Endodermal cell (in vitro differentiated cells): Measurements from ENCODE around the gene PHETA1. TPM values are rescaled to one million over a fixed set of nuclear protein-coding genes. Genes with fewer than 3 reads are reported as not detected.
A peak's percentile ranks its signal among the peaks of the same experiment; 100 is the strongest.

Experiments
- DNase-seq: peaks from one replicate; pipeline ENCODE4 v3.0.0-alpha.2; 2017
- H3K27ac ChIP-seq: 2 replicates; pipeline ENCODE4 v1.5.1; 2013; ENCODE audit warnings: mild to moderate bottlenecking, low read depth, low read length, moderate library complexity
- H3K27me3 ChIP-seq: 2 replicates; pipeline ENCODE4 v1.6.1; 2013; ENCODE audit warnings: mild to moderate bottlenecking, low read length, moderate library complexity; ENCODE audit not compliant: insufficient read depth, control insufficient read depth, poor library complexity, severe bottlenecking
- H3K36me3 ChIP-seq: 2 replicates; pipeline ENCODE4 v1.7.0; 2013; ENCODE audit warnings: mild to moderate bottlenecking, low read length, moderate library complexity; ENCODE audit not compliant: control insufficient read depth, insufficient read depth
- H3K4me1 ChIP-seq: one replicate; pipeline ENCODE4 v1.7.0; 2013; ENCODE audit warnings: low read length; ENCODE audit not compliant: control insufficient read depth, insufficient read depth
- H3K4me3 ChIP-seq: 2 replicates; pipeline ENCODE4 v1.5.1; 2013; ENCODE audit warnings: mild to moderate bottlenecking, low read length, moderate library complexity
- H3K9ac ChIP-seq: 2 replicates; pipeline ENCODE4 v1.6.1; 2013; ENCODE audit warnings: mild to moderate bottlenecking, low read length, moderate library complexity; ENCODE audit not compliant: poor library complexity, severe bottlenecking; ENCODE audit errors: extremely low read depth
- H3K9me3 ChIP-seq: 2 replicates; pipeline ENCODE4 v1.6.1; 2013; ENCODE audit warnings: mild to moderate bottlenecking, low read length, moderate library complexity; ENCODE audit not compliant: control insufficient read depth
- H3K27ac Mint-ChIP-seq: 2 replicates; pipeline ENCODE4 v1.8.0; 2020; ENCODE audit warnings: mixed read lengths
- H3K27me3 Mint-ChIP-seq: 2 replicates; pipeline ENCODE4 v1.8.0; 2021; ENCODE audit warnings: mild to moderate bottlenecking, mixed read lengths; ENCODE audit not compliant: insufficient read depth
- H3K36me3 Mint-ChIP-seq: 2 replicates; pipeline ENCODE4 v1.8.0; 2020; ENCODE audit warnings: low read depth, mixed read lengths
- H3K4me1 Mint-ChIP-seq: 2 replicates; pipeline ENCODE4 v1.8.0; 2020; ENCODE audit warnings: mixed read lengths
- H3K4me3 Mint-ChIP-seq: 2 replicates; pipeline ENCODE4 v1.8.0; 2020; ENCODE audit warnings: mild to moderate bottlenecking, moderate library complexity, mixed read lengths
- H3K9me3 Mint-ChIP-seq: 2 replicates; pipeline ENCODE4 v1.8.0; 2020; ENCODE audit warnings: mild to moderate bottlenecking, mixed read lengths
- WGBS, 2 experiments: methylation state at CpG; one replicate each; pipeline versions ENCODE4 v1.1.5 to v1.1.7; 2013; ENCODE audit warnings: missing lambda C conversion rate in 2 of 2, mixed read lengths in 1 of 2; ENCODE audit not compliant: insufficient coverage in 1 of 2, insufficient read length in 1 of 2; 5-methylcytosine and 5-hydroxymethylcytosine counted together
- total RNA-seq, 2 donors: library from RNA; stranded (reverse); fragmentation: NEBNext Ultra II Directional in 1 of 2; extraction: Animal tissue kit (Norgen Biotek cat#: 25700) in 1 of 2; gene quantifications; 2 replicates in 1 of 2; 3 replicates in 1 of 2; pipeline ENCODE4 v1.2.1, GENCODE V29; 2021
- TF ChIP-seq, protein P1 (sequence below): fragments of 200-600 bp; sonication (generic); conservative IDR thresholded peaks from 2 replicates; pipeline ENCODE4 v1.5.0; 2021; ENCODE audit warnings: antibody characterized with exemption, mild to moderate bottlenecking

Gene PHETA1
- total RNA-seq, 2 donors from 2014 or later = 15.0 to 19.2 TPM

DNA sequence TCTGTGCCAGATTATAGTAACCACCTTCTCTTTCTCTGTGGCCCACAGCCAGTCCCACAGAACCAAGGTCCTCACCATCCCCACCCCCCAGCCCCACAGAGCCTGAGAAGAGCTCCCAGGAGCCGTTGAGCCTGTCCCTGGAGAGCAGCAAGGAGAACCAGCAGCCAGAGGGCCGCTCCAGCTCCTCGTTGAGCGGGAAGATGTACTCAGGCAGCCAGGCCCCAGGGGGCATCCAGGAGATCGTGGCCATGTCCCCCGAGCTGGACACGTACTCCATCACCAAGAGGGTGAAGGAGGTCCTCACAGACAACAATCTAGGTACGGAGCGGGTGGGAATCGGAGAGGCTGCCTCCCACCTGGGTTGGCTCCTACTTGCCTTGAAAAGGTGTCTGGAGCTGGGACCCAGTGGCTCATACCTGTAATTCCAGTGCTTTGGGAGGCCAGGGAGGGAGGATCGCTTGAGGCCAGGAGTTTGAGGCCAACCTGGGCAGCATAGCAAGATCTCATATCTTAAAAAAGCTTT, 34.4 kb downstream of the PHETA1 start:
- Histone ChIP-seq H3K9me3 (no peaks in the 10 kb centered on the region), H3K27me3 (no peaks in the 10 kb centered on the region), H3K4me1 (no peaks in the 10 kb centered on the region), H3K4me3 (no peak overlapping the region), H3K27ac (no peak overlapping the region), H3K9ac (no peak overlapping the region), H3K36me3 (no peaks in the 10 kb centered on the region)
- TF ChIP-seq, protein P1, sequence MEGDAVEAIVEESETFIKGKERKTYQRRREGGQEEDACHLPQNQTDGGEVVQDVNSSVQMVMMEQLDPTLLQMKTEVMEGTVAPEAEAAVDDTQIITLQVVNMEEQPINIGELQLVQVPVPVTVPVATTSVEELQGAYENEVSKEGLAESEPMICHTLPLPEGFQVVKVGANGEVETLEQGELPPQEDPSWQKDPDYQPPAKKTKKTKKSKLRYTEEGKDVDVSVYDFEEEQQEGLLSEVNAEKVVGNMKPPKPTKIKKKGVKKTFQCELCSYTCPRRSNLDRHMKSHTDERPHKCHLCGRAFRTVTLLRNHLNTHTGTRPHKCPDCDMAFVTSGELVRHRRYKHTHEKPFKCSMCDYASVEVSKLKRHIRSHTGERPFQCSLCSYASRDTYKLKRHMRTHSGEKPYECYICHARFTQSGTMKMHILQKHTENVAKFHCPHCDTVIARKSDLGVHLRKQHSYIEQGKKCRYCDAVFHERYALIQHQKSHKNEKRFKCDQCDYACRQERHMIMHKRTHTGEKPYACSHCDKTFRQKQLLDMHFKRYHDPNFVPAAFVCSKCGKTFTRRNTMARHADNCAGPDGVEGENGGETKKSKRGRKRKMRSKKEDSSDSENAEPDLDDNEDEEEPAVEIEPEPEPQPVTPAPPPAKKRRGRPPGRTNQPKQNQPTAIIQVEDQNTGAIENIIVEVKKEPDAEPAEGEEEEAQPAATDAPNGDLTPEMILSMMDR = no peak
- DNase-seq = no peak
- Mint-ChIP-seq H3K4me3 (no peak overlapping the region), H3K4me1 (peaks cover 7% of the 10 kb centered on the region), H3K27ac (no peak overlapping the region), H3K9me3 (peaks cover 3% of the 10 kb centered on the region), H3K36me3 (peaks cover 15% of the 10 kb centered on the region), H3K27me3 (peaks cover 2% of the 10 kb centered on the region)
- WGBS, 2 experiments = 96% methylated on average over 11 of the region's 11 CpGs; no CpG with 5 or more reads in 1 of the 2 experiments

DNA sequence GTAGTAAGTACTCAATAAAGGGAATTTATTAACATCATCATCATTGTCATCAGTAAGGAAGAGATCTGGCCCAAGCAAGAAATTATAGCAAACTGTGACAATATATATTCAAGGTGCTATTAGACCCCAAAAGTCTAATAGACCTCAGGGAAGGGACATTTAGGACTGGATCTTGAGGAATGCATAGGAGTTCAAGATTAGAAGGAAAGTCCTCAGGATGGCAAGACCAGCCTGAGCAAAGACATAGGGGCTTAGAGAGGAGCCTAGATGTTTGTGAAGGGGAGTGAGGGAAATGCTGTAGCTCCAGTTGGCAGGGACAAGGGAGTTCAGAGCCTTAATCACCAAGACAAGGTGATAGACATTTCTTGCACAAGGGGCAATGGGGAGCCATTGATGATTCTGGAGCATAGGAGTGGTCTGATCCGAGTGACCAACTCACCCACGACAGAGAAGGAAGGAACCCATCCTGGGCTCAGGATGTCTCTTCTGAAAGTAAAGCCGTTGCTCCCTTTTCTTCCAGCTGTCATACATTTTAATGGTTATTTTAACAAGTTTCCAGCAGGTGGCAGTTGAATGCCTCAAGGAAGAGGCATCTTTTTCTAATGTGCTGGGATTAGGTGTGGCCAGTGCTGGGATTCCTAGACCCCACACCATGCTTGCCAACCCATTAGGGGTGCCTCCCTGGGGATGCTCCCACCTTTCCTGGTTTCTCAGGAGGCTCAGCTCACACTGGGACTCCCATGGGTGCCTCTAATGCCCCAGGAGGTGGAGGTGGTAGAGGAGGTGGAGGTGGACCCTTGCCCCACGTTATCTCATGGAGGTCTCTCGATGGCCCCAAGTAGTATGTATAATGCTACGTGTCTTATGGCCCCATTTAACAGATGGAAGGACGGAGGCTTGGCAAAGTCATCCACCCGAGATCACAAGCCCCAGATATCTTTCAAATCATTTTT, 37.8 kb downstream of the PHETA1 start:
- Mint-ChIP-seq H3K9me3 (peaks cover 9% of the 10 kb centered on the region), H3K36me3 (peaks cover 16% of the 10 kb centered on the region), H3K27me3 (peaks cover 2% of the 10 kb centered on the region), H3K4me3 (no peak overlapping the region), H3K27ac (no peak overlapping the region), H3K4me1 (peaks cover 9% of the 10 kb centered on the region)
- H3K9me3 ChIP-seq = peaks cover 7% of the 10 kb centered on the region
- H3K9ac ChIP-seq = no peak overlapping the region
- TF ChIP-seq, protein P1 = peak; percentile 74
- DNase-seq = peak; percentile 75
- H3K27ac ChIP-seq = no peak overlapping the region
- H3K27me3 ChIP-seq = no peaks in the 10 kb centered on the region
- H3K4me3 ChIP-seq = no peak overlapping the region
- H3K4me1 ChIP-seq = no peaks in the 10 kb centered on the region
- no peaks in the 10 kb centered on the region for H3K36me3 ChIP-seq
- WGBS, 2 experiments = 61 to 71% methylated on average over 5 to 8 of the region's 8 CpGs

GRCh38 chr12:111328138-111328537, 40.8 kb downstream of the PHETA1 start:
- Mint-ChIP-seq H3K9me3 (peaks cover 11% of the 10 kb centered on the region), H3K4me1 (peaks cover 9% of the 10 kb centered on the region), H3K27ac (no peak overlapping the region), H3K36me3 (peaks cover 15% of the 10 kb centered on the region), H3K4me3 (no peak overlapping the region), H3K27me3 (no peaks in the 10 kb centered on the region)
- H3K36me3 ChIP-seq = peaks cover 5% of the 10 kb centered on the region
- 93 to 97% methylated on average over 12 of the region's 12 CpGs for WGBS, 2 experiments
- H3K9me3 ChIP-seq = peaks cover 12% of the 10 kb centered on the region
- H3K27ac ChIP-seq = no peak overlapping the region
- H3K4me1 ChIP-seq = no peaks in the 10 kb centered on the region
- no peak overlapping the region for H3K9ac ChIP-seq
- no peak for DNase-seq
- H3K4me3 ChIP-seq = no peak overlapping the region
- H3K27me3 ChIP-seq = no peaks in the 10 kb centered on the region
- TF ChIP-seq, protein P1 = no peak
